C1 segment of cervical spinal cord (tissue), 14 donors: Measurements from ENCODE around the gene TIAM1.

Source experiments
- DNase-seq, 14 donors: peaks; one replicate each; lab custom pipeline; 2025; lab: John Stamatoyannopoulos, UW

The TIAM1 gene, protein sequence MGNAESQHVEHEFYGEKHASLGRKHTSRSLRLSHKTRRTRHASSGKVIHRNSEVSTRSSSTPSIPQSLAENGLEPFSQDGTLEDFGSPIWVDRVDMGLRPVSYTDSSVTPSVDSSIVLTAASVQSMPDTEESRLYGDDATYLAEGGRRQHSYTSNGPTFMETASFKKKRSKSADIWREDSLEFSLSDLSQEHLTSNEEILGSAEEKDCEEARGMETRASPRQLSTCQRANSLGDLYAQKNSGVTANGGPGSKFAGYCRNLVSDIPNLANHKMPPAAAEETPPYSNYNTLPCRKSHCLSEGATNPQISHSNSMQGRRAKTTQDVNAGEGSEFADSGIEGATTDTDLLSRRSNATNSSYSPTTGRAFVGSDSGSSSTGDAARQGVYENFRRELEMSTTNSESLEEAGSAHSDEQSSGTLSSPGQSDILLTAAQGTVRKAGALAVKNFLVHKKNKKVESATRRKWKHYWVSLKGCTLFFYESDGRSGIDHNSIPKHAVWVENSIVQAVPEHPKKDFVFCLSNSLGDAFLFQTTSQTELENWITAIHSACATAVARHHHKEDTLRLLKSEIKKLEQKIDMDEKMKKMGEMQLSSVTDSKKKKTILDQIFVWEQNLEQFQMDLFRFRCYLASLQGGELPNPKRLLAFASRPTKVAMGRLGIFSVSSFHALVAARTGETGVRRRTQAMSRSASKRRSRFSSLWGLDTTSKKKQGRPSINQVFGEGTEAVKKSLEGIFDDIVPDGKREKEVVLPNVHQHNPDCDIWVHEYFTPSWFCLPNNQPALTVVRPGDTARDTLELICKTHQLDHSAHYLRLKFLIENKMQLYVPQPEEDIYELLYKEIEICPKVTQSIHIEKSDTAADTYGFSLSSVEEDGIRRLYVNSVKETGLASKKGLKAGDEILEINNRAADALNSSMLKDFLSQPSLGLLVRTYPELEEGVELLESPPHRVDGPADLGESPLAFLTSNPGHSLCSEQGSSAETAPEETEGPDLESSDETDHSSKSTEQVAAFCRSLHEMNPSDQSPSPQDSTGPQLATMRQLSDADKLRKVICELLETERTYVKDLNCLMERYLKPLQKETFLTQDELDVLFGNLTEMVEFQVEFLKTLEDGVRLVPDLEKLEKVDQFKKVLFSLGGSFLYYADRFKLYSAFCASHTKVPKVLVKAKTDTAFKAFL (N-terminal part only)

DNA sequence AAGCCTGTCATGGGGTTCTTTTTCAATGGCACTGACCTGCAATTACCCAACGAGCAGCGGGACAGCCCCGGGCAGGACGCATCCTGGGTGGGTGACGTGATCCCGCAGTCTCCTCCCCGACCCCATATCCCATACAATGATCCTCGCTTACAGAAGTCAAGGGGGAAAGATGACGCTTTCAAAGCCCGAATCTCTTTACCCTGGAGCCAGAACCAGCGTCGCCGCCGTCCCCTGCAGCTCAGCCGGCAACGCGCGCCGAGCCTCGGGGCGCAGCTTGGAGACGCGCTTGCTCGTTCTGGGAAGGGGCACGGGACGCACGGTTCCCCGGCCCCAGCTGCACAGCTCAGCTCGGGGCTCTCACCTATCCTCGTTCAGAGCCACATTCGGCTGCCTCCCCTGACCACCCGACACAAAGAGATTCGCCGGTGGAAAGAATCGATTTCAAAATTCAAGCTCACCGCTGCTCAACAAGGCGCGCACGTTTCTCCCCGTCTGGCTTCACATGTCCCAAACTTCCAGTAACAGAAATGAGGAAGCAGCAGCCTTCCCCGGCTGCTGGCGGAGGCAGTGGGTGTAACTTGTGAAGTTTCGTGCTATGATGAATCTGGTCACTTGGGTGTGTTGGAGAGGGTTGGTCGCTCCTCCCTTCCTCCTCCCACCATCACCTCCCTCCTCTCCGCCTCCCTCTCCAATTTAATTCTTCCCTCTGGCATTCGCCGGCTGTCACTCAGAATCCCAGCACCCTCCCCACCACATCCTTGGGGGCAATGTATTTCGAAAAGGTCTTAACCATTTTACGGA, at the start of gene TIAM1:
TIAM1 (minus strand) TSS at position 582 of the 801 bp plus-strand sequence. CDS start 77,289 bp downstream, outside the sequence.
- DNase-seq = peak in 10 of 14 donors; percentile 22 to 91 (median 48)

DNA sequence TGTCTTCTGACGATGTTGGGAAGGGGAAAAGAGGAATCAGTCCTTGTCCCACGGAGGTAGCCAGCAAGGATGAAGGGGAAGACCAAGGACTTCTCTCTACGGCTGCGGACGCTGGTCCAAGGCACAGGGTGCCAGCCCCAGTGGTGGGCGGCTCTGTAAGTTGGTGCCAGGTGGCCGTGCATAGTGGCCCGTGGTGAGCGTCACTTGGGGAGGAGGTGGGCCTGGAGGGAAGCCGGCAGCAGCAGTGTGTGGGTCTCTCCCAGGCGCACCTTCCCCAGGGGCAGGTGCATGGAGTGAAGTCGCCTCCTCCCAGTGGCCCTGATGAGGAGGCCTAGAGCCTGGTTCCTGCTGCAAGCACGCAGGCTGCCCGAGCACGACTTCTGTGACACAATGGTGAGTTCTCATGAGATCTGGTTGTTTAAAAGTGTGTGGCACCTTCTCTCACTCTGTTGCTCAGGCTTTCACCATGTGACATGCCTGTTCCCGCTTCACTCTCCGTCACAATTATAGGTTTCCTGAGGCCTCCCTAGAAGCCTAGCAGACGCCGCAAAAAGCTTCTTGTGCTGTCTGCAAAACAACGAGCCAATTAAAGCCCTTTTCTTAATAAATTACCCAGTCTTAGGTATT, 43.6 kb upstream of the TIAM1 start:
- no peak for DNase-seq

DNA sequence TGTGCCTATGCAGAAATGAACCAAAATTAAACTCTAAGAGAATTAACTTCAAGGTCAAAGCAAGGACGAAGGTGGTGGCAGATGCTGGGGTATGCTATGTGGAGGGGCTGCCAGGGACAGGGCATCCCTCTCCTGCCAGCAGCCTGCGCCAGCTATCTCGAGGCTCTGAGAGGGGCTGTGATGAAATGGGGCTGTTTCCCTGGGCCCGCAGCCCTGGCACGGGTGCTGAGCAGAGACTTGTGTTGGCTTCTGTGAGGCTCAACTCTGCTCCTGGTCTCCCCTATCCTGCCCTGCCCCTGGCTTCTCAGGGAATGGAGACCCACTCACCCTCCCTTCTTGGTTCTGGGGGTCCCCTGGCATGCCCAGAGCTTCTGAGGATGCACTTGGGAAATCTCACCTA, 41.9 kb upstream of the TIAM1 start:
- DNase-seq = no peak

DNA sequence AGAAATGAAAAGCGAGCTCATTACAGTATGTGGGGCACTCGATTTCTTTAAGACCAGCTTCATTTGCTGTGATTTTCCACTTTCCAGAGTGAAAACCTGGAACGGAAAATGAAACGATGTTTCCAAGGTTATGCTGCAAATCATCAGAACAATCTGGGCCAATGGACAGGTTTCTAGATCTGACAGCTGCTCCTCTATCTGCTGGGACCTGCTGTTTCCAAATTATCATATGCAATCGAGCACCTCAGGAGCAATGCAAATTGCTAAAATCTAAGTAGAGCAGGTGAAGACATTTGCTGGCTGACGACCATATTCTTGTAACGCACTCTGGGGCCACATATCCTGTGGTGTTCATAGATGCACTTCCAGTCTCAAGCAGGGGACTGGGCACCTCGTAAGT, 39.7 kb upstream of the TIAM1 start:
- DNase-seq = peak in 1 of 14 donors; percentile 89

DNA sequence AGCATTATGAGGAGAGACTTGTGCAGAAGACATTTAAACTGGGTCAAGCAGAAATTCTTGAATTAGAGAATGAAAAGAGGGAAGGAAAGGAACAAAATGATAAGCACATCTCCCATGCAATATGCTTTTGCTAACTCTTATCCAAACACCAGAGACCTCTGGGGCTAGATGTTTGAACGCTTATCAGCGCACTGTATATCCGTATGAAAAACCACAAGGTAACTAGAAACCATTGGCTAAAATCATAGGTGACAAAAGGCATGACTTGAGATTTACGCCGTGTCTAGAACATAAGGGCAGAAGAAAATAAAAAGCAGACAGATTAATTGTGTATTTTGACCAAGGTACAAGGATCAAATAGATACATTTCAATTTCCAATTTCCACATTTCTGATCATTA, 38.0 kb upstream of the TIAM1 start:
- no peak for DNase-seq

DNA sequence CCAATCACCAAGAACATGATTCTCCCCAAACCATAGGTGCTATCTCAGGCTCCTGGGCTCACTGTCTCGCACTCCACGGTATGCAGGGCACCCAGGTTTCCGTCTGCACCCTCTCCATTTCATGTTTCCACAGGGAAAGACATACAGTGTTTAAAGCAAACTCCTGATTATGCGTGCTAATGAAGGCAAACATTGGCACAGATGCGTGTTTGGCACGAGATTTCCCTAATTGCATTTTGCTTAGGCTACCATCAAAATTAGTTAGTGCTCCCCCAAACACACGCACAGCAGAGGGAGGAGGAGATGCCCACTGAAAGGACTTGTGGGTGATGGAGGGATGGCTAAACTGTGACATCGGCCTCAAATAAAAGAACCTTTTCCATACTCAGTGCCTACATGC, 32.2 kb upstream of the TIAM1 start:
- DNase-seq = no peak

DNA sequence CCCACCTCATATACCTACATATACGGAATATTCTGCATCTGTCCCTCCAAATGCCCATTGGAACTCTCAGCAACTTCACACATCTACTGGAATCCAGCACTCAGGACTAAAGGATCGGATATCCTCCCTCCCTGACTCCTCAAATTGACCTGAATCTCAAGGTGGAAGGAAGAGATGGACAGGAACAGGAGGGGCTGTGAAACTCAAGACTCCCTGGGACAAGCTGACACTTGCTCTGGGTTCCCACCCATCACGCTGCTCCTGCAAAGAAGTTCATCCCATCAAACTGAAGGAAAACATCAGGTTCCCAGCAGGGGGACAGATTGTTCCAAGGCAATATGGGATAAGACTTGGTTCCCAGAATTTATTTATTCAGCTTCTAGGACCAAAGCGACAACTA, 30.3 kb upstream of the TIAM1 start:
- DNase-seq = no peak

DNA sequence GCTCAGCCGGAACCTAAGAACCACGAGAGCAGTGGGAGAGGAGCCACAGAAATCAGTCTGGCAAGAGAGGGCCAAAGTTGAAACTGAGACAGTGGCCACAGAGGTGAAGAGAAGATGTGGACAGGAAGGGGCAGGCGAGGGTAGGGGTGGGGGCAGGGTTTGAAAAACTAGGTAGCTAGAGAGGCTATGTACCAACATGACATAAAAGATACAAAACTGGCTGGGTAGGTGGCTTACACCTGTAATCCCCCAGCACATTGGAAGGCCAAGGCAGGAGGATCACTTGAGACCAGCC, 28.4 kb upstream of the TIAM1 start:
- no peak for DNase-seq

DNA sequence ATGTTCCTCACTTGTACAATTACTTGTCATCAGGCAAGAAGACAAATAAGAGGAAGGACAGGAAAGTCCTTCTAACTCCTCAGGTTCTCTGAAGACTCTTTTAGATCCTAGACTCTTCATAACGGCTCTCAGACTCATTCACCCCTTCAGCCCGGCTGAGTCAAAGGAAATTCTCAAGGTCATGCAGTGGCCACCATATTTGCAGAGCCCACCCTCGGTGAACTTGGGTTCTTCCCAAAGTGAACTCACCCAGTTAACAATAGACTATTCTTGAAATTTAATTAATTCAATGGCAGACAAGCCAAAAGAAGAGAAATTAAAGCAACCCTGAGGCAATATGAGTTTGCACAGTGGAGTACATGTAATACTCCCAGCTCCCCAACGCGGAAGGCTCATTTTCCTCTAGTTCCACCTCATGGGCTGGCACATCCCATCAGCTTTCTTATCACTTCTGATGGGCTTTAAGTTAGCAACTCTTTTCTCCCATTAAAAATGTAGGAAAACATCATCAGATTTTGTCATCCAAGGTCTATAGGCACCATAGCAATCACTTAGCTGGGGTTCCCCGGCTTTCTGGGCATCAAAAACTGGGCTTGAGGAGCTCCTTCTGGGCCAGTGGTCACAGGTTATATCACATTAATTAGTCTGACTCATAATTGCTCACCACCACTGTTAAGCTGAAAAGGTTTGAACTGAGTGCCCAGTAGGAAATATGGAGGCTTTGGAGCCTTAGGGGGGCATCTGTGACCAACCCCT, 27.8 kb upstream of the TIAM1 start:
- no peak for DNase-seq

DNA sequence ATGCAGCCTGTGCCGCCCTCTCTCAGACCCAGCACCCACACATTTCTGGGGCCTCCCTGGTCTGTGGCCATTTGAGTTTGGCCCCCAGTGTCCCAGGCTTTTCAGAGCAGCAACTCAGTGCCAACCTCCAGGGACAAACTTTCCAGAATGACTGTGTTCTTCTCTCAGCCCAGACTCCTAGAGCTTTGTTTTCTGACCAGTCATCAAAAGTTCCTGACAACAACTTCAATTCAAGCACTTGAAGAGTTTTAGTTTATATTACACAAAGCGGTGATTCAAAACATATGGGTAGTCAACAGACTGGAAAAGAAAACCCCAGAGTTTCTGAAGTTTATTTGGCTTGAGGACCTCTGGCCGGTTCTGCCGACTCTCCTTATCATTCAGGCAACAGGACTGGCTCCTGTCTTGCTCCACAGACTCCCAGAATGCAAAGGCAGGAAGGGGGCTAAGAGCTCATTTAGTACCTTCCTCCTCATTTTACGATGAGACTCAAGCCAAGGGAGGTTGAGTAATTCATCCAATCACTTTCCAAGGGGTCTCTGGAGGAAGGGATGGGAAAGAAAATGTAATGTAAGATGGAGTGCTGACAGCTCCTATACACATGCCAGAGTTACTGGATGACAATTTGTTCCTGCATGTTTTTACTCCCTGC, 27.0 kb upstream of the TIAM1 start:
- DNase-seq = peak in 2 of 14 donors; percentile 6 to 37

DNA sequence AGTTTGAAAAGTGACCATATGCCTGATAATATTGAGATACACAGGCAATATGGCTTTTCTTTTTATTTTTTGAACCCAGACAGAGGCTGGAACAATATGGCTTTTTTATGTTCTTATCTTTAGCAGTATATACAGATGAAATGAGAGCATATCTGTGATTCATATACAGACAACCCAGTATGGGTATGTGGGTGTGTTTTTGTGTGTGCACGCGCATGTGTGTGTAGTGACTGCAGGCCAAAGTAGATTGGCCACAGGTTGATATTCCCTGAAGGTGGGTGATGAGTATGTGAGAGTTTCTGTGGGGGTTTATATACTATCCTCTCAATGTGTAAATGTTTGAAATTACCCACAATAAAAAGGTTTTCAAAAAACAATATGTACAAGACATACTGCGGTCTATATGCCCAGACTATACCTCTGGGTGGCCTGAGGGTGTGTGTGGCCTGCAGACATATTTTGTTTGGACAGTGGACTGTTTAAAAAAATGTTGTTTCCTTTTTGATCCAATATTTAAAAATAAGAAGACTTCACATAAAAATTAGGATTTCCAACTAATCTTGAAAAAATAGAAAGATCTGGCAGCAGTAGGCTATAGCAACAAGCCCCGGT, 26.3 kb upstream of the TIAM1 start:
- DNase-seq = no peak

DNA sequence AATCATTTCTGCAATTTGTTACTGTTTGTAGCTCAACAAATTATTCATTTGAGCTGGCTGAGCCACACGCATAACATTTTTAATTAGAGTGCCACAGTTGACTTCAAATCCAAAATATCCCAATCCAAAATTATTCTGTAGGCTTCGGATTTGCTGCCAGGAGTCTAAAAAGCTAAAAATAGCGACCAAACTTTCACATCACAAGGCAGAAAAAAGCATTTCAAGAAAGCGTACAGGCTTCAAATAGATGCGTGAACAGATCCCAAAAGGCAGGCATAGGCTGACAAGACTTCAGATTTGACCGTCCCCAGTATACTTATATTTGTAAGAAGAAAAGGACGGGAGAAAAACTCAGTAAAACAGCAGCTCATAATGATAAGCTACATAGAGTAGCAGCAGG, 24.3 kb upstream of the TIAM1 start:
- DNase-seq = no peak

DNA sequence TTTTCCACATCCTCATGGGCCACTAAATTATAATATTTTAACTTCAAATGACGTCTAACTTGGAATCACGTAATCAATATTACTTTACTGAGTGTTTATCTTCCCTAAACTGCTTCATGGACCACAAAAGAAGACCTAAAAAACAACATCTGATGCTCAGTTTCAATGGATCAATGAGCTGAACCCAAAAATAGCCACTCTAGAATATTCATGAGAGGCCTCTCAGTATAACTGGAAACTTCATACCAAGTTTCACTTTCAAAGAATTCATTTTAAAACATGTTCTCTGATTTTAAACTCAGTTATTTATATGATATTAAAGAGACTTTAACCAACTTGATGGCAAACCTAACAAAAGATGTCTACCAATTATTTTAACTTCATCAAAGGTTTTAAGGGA, 23.7 kb upstream of the TIAM1 start:
- no peak for DNase-seq

DNA sequence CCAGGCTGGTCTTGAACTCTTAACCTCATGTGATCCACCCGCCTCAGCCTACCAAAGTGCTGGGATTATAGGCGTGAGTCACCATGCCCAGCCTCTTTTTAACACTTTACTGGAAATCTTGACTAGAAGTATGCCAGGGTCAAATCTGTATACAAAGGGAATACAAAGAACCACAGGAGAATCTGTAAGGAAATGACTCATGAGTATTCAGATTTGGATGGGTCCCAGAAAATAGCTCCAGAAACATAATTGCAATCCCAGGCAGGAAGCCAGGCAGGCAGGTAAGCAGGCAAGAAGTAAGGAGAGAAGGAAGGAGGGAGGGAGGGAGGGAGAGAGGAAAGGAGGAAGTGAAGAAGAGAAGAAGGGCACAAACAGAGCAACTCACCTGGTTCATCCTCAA, 22.8 kb upstream of the TIAM1 start:
- peak in 1 of 14 donors; percentile 59 for DNase-seq

DNA sequence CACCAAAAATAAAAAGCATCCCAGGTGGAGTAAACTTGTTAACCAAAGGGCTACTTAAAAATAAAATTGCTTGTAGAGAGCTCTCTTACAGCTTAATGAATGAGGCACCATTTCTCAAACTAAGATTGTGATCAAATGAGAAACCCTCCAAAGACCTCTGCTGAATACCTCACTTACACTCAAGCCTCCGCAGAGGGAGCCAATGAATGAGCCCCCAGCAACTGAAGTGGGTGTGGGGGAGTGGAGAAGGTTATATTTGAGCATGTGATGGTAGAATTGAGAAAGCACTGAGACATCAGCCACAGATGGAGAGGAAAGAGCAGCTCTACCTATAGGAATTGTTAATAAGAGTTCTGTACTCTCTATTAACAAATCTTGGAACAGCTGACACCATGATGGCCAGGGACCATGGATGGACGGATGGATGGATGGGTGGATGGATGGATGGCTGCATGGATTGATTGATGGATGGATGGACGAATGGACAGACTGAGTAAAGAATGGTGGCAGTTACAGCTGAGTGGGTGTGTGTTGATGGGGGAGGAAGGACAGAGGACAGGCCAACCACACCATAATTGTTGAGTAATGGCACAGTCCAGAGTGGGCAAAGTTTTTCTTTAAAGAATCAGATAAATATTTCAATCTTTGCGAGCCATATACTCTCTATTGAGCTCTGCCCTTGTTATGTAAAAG, 20.3 kb upstream of the TIAM1 start:
- DNase-seq = no peak

DNA sequence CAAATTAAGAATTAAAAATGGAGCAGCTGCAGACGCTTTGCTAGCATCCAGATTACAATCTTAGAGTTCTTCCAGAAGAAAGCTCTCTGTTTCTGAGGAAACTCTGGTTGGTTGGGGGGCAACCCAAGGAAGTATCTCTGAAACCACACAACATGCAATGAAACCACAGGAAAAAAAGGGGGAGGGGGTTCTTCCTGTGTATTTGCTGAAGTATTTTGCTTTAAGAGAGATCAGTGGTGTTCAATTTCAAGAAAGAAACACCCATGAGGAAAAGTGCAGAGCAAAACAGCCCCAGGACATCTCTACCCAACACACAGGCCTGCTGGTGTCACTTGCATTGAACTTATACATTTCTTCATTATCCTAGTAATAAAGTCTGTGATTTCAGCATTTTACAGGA, 19.7 kb upstream of the TIAM1 start:
- DNase-seq = no peak

DNA sequence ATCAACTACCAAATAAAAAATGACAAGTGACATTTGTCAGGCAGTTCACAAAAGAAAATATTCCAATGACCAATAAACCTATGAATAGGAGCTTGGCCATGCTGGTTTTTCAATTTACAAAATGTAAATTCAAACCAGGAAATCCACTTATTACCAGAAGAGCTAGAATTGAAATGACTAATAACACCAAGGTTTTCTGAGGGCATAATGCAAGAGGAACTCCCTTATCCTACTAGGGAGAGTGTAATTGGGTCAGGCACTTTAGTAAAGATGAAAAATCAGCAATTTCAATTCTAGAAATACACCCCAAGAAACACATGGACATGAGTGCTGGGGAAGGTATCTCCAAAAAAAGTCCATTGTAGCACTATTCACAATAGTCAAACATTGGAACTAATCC, 16.7 kb upstream of the TIAM1 start:
- no peak for DNase-seq

DNA sequence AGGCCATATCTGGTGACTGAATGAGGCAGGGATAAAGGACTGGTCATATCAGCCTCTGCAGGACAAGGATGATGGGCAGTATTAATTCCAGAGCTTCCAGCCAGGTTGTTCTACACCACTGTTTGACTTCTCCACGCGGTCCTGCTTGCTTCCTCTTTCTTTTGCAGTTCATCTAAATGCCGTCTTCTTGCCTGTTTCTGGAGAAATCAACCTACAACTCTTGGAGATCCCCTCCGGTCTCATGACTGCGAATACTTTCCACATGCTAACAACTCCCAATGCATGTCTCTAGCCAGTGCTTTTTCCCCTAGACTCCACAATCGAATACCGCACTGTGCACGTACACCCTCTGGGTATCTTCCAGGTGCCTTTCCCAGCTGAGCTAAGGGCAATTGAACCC, 14.1 kb upstream of the TIAM1 start:
- no peak for DNase-seq

DNA sequence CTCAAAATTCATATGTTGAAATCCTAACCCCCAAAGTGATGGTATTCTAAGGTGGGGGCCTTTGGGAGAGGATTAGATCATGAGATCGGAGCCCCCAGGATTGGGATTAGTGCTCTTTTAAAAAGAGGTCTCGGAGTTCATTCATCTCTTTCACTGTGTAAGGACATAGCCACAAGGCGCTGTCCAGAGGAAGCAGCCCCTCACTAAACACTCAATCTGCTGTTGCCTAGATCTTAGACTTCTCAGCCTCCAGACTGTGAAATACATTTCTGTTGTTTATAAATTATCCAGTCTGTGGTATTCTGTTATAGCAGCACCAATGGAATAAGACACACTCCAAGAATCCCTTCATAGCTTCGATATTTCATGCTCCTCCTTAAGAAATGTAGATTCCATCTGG, 12.4 kb upstream of the TIAM1 start:
- DNase-seq = no peak
